H1 (cell line): Measurements from ENCODE around the gene SLC26A11. TPM values are rescaled to one million over a fixed set of nuclear protein-coding genes. Genes with fewer than 3 reads are reported as not detected.

ENCODE experiments used
- CTCF ChIA-PET: fragments of 300-600 bp; sonication (Branson Sonifier 250); formaldehyde crosslinking; loops from one replicate; lab custom pipeline; 2021; ENCODE audit not compliant: partially characterized antibody; lab: Charles Lee
- POLR2A ChIA-PET: fragments of 300-600 bp; sonication (Branson Sonifier 250); formaldehyde crosslinking; loops from one replicate; lab custom pipeline; 2021; ENCODE audit warnings: inconsistent platforms; ENCODE audit not compliant: partially characterized antibody; lab: Charles Lee
- DNase-seq, 2 experiments: peaks; one replicate each; pipeline versions ENCODE4 v3.0.0 to v3.0.0-alpha.2; 2010 to 2022; ENCODE audit warnings: low spot score in 2 of 2, low read depth in 1 of 2, mixed read lengths in 1 of 2
- FAIRE-seq: peaks from 2 replicates; lab custom pipeline; 2011; peaks lifted over from hg19 to GRCh38; lab: Jason Lieb, UNC
- H2AFZ ChIP-seq: 2 replicates; pipeline ENCODE4 v1.8.1; 2012; ENCODE audit warnings: low read length, inconsistent platforms
- H2AK5ac ChIP-seq: 2 replicates; pipeline ENCODE4 v1.6.1; 2013; ENCODE audit warnings: low read depth, low read length
- H2BK120ac ChIP-seq: replicated peaks from 2 replicates; pipeline ENCODE3; 2013; ENCODE audit warnings: low read depth, low read length, inconsistent platforms
- H2BK12ac ChIP-seq: 2 replicates; pipeline ENCODE4 v1.6.1; 2013; ENCODE audit warnings: low read depth, low read length
- H2BK15ac ChIP-seq: 2 replicates; pipeline ENCODE4 v1.6.1; 2013; ENCODE audit warnings: low read length
- H2BK20ac ChIP-seq: 2 replicates; pipeline ENCODE4 v1.6.1; 2013; ENCODE audit warnings: low read length
- H2BK5ac ChIP-seq: 2 replicates; pipeline ENCODE4 v1.6.1; 2013; ENCODE audit warnings: low read depth, low read length
- H3K14ac ChIP-seq: 2 replicates; pipeline ENCODE4 v1.6.1; 2013; ENCODE audit warnings: inconsistent platforms; ENCODE audit not compliant: insufficient read length
- H3K18ac ChIP-seq: 2 replicates; pipeline ENCODE4 v1.6.1; 2013; ENCODE audit warnings: low read length; ENCODE audit errors: extremely low read depth
- H3K23ac ChIP-seq: 2 replicates; pipeline ENCODE4 v1.6.1; 2013; ENCODE audit warnings: inconsistent platforms; ENCODE audit not compliant: insufficient read length
- H3K23me2 ChIP-seq: 2 replicates; pipeline ENCODE4 v1.6.1; 2013; ENCODE audit warnings: low read depth, low read length
- H3K27ac ChIP-seq: 2 replicates; pipeline ENCODE4 v1.6.1; 2011; ENCODE audit warnings: low read depth, low read length, inconsistent platforms
- H3K27me3 ChIP-seq, 4 experiments: replicated peaks in 1 of 4; 1 replicate in 1 of 4; 2 replicates in 3 of 4; pipeline versions ENCODE4 v1.6.1 to v1.8.1; 2011 to 2013; ENCODE audit warnings: low read length in 3 of 4, mild to moderate bottlenecking in 3 of 4, inconsistent platforms in 2 of 4, mixed read lengths in 2 of 4, moderate library complexity in 1 of 4; ENCODE audit not compliant: control insufficient read depth in 3 of 4, insufficient read depth in 3 of 4; ENCODE audit errors: extremely low read depth in 1 of 4
- H3K36me3 ChIP-seq, 4 experiments: 2 replicates each; pipeline versions ENCODE4 v1.6.1 to v1.8.1; 2011 to 2013; ENCODE audit warnings: mild to moderate bottlenecking in 4 of 4, low read length in 3 of 4, moderate library complexity in 2 of 4, control low read depth in 1 of 4, inconsistent platforms in 1 of 4; ENCODE audit not compliant: insufficient read depth in 4 of 4, control insufficient read depth in 2 of 4
- H3K4ac ChIP-seq: replicated peaks from 2 replicates; pipeline ENCODE3; 2013; ENCODE audit warnings: low read length, low read depth, mixed read lengths, inconsistent platforms; ENCODE audit not compliant: insufficient read length
- H3K4me1 ChIP-seq, 4 experiments: replicated peaks in 1 of 4; 1 replicate in 1 of 4; 2 replicates in 3 of 4; pipeline versions ENCODE4 v1.6.1 to v1.8.1; 2011 to 2013; ENCODE audit warnings: low read length in 3 of 4, inconsistent platforms in 2 of 4, mixed read lengths in 1 of 4; ENCODE audit not compliant: insufficient read depth in 4 of 4, control insufficient read depth in 3 of 4
- H3K4me2 ChIP-seq, 2 experiments: 2 replicates each; pipeline versions ENCODE4 v1.6.1 to v1.8.1; 2011 to 2013; ENCODE audit warnings: low read depth in 2 of 2, low read length in 2 of 2, control low read depth in 1 of 2, inconsistent platforms in 1 of 2, mild to moderate bottlenecking in 1 of 2; ENCODE audit not compliant: insufficient read depth in 1 of 2
- H3K4me3 ChIP-seq, 4 experiments: fragments of 200-600, 300-600 bp in 1 of 4; sonication (generic), shearing (Covaris generic), sonication (Bioruptor Twin) in 1 of 4; 2 replicates each; pipeline versions ENCODE4 v1.5.1 to v1.8.1; 2011 to 2016; ENCODE audit warnings: low read length in 4 of 4, low read depth in 3 of 4, control low read depth in 2 of 4, inconsistent platforms in 2 of 4, mild to moderate bottlenecking in 2 of 4, mixed read lengths in 1 of 4, moderate library complexity in 1 of 4; ENCODE audit not compliant: insufficient read depth in 2 of 4; ENCODE audit errors: extremely low read depth in 1 of 4
- H3K56ac ChIP-seq: replicated peaks from 2 replicates; pipeline ENCODE3; 2013; ENCODE audit warnings: low read depth, mild to moderate bottlenecking, mixed read lengths, low read length, inconsistent platforms; ENCODE audit not compliant: insufficient read length
- H3K79me1 ChIP-seq: 2 replicates; pipeline ENCODE4 v1.6.1; 2013; ENCODE audit warnings: low read depth, low read length, control low read depth
- H3K79me2 ChIP-seq, 2 experiments: 2 replicates each; pipeline versions ENCODE4 v1.6.1 to v1.8.1; 2012 to 2013; ENCODE audit warnings: low read length in 2 of 2, mild to moderate bottlenecking in 2 of 2, inconsistent platforms in 1 of 2; ENCODE audit not compliant: insufficient read depth in 2 of 2, control insufficient read depth in 1 of 2
- H3K9ac ChIP-seq, 4 experiments: replicated peaks in 1 of 4; 1 replicate in 1 of 4; 2 replicates in 3 of 4; pipeline versions ENCODE4 v1.6.1 to v1.8.1; 2011 to 2013; ENCODE audit warnings: low read depth in 3 of 4, low read length in 3 of 4, control low read depth in 2 of 4, mild to moderate bottlenecking in 2 of 4, moderate library complexity in 2 of 4, inconsistent platforms in 1 of 4; ENCODE audit errors: extremely low read depth in 1 of 4
- H3K9me3 ChIP-seq, 2 experiments: 2 replicates each; pipeline versions ENCODE4 v1.6.1 to v1.8.1; 2012 to 2013; ENCODE audit warnings: mild to moderate bottlenecking in 2 of 2, moderate library complexity in 2 of 2, control low read depth in 1 of 2, inconsistent platforms in 1 of 2, low read depth in 1 of 2, low read length in 1 of 2, mixed read lengths in 1 of 2; ENCODE audit not compliant: insufficient read depth in 2 of 2
- H4K20me1 ChIP-seq, 2 experiments: replicated peaks in 1 of 2; 2 replicates each; pipeline versions ENCODE3 to v1.8.1; 2011 to 2013; ENCODE audit warnings: inconsistent platforms in 2 of 2, low read length in 2 of 2, mild to moderate bottlenecking in 1 of 2; ENCODE audit not compliant: insufficient read depth in 2 of 2, control insufficient read depth in 1 of 2
- H4K5ac ChIP-seq: 2 replicates; pipeline ENCODE4 v1.6.1; 2013; ENCODE audit warnings: low read length, low read depth, mixed read lengths, inconsistent platforms; ENCODE audit not compliant: insufficient read length
- H4K8ac ChIP-seq: 2 replicates; pipeline ENCODE4 v1.8.0; 2013; ENCODE audit warnings: mild to moderate bottlenecking, moderate library complexity, low read length, inconsistent platforms; ENCODE audit not compliant: insufficient read depth; ENCODE audit errors: extremely low read depth
- H4K91ac ChIP-seq: replicated peaks from 2 replicates; pipeline ENCODE3; 2013; ENCODE audit warnings: low read length, mixed read lengths, inconsistent platforms; ENCODE audit not compliant: insufficient read length
- BRCA1 ChIP-seq: IDR thresholded peaks from 2 replicates; pipeline ENCODE4 v1.6.1; 2012; ENCODE audit warnings: low read depth, low read length, improper control_type of control experiment
- FOSL1 ChIP-seq: IDR thresholded peaks from 2 replicates; pipeline ENCODE4 v1.6.1; 2011; ENCODE audit warnings: mild to moderate bottlenecking, low read depth, low read length, moderate library complexity; ENCODE audit not compliant: insufficient read depth
- GABPA ChIP-seq: IDR thresholded peaks from 2 replicates; pipeline ENCODE4 v1.6.1; 2011; ENCODE audit warnings: mild to moderate bottlenecking, low read length, moderate library complexity, borderline replicate concordance; ENCODE audit not compliant: insufficient read depth
- HDAC2 ChIP-seq, 2 experiments: fragments of 300-600 bp in 1 of 2; sonication (generic) in 1 of 2; IDR thresholded peaks; 2 replicates each; pipeline ENCODE4 v1.6.1; 2011 to 2012; ENCODE audit warnings: low read depth in 2 of 2, low read length in 2 of 2, mild to moderate bottlenecking in 2 of 2, moderate library complexity in 2 of 2, borderline replicate concordance in 1 of 2, inconsistent platforms in 1 of 2
- RFX5 ChIP-seq: IDR thresholded peaks from 2 replicates; pipeline ENCODE4 v1.6.1; 2011; ENCODE audit warnings: low read depth, low read length, improper control_type of control experiment, borderline replicate concordance
- SIX5 ChIP-seq: IDR thresholded peaks from 2 replicates; pipeline ENCODE4 v1.6.1; 2011; ENCODE audit warnings: mild to moderate bottlenecking, low read depth, low read length
- YY1 ChIP-seq: IDR thresholded peaks from 2 replicates; pipeline ENCODE4 v1.6.1; 2011; ENCODE audit warnings: low read depth, mild to moderate bottlenecking, low read length
- WGBS, 2 experiments: shearing (Covaris generic) in 1 of 2; methylation state at CpG; one replicate each; pipeline versions ENCODE4 v1.1.6 to v1.1.7; 2013 to 2015; ENCODE audit warnings: low lambda C conversion rate in 2 of 2, mixed read lengths in 2 of 2, inconsistent platforms in 1 of 2, low coverage in 1 of 2, missing lambda C conversion rate in 1 of 2; ENCODE audit not compliant: insufficient replicate concordance in 2 of 2, insufficient coverage in 1 of 2, insufficient read length in 1 of 2; ENCODE audit errors: extremely low coverage in 1 of 2, missing lambda C conversion rate in 1 of 2; 5-methylcytosine and 5-hydroxymethylcytosine counted together
- polyA plus RNA-seq, 7 experiments: library from polyadenylated mRNA; depleted of rRNA in 3 of 7; stranded (reverse) in 5 of 7; unstranded in 2 of 7; fragments of >200 nt in 5 of 7; fragments of 200-250 nt in 2 of 7; gene quantifications; 1 replicate in 5 of 7; 2 replicates in 1 of 7; 4 replicates in 1 of 7; pipeline versions ENCODE4 v1.2.1 to v1.2.3, GENCODE V29; 2011 to 2013; ENCODE audit warnings: missing spikeins in 2 of 7, mixed read lengths in 2 of 7
- total RNA-seq: library from RNA; stranded (reverse); fragmentation: NEBNext Ultra II Directional; extraction: Animal tissue kit (Norgen Biotek cat#: 25700); gene quantifications from 2 replicates; pipeline ENCODE4 v1.2.1, GENCODE V29; 2021

SLC26A11 gene
- total and polyA plus RNA-seq, 2 of the 8 experiments (the other 6 are each of a cell fraction or from before 2014, with no cell fraction given): 15.5 to 25.9 TPM

- no peaks in the 10 kb centered on the region for H3K79me2 ChIP-seq
- no peak overlapping the region for H2AK5ac ChIP-seq
- no peaks in the 10 kb centered on the region for H3K23me2 ChIP-seq
- H3K36me3 ChIP-seq: peaks cover 0 to 6% (median 1%) of the 10 kb centered on the region in 4 experiments; a peak in 2 of 8 replicates
- H2BK20ac ChIP-seq: no peak overlapping the region
- no peak for DNase-seq
- no peaks in the 10 kb centered on the region for H3K27me3 ChIP-seq
- peaks cover 0 to 2% of the 10 kb centered on the region in 2 experiments for H4K20me1 ChIP-seq
- CTCF ChIA-PET: no interaction called here
- no peak overlapping the region for H3K18ac ChIP-seq
- no peak for TF ChIP-seq FOSL1
- no peak for TF ChIP-seq GABPA
- TF ChIP-seq RFX5: no peak
- no peak for TF ChIP-seq YY1
- TF ChIP-seq BRCA1: no peak
- no peak for TF ChIP-seq SIX5
- TF ChIP-seq HDAC2 (IDR thresholded peaks at IDR 0.05; ENCODE audit: borderline replicate concordance in 1 of 2, low read depth in 2 of 2, low read length in 2 of 2): no peak
- TF ChIP-seq, all 59 proteins: peak for 0
- Histone ChIP-seq H3K4me1 (no peaks in the 10 kb centered on the region), H4K5ac (no peak overlapping the region), H2AFZ (no peak overlapping the region), H3K56ac (no peak overlapping the region), H2BK15ac (no peak overlapping the region), H3K4me2 (no peak overlapping the region), H2BK5ac (no peak overlapping the region), H2BK12ac (no peak overlapping the region), H4K8ac (no peak overlapping the region), H3K14ac (no peak overlapping the region), H3K9ac (no peak overlapping the region), H3K79me1 (0 out of 2 replicates have a peak, but pooled peaks cover 2% of the 10 kb centered on the region), H3K9me3 (peaks cover 0 to 6% of the 10 kb centered on the region in 2 experiments; a peak in 1 of 4 replicates), H4K91ac (no peak overlapping the region), H3K23ac (no peak overlapping the region), H3K27ac (no peak overlapping the region), H3K4ac (no peak overlapping the region), H3K4me3 (no peak overlapping the region), H2BK120ac (no peak overlapping the region)
- 96% methylated on average over 1 of the region's 1 CpG; no CpG with 5 or more reads in 1 of the 2 experiments for WGBS, 2 experiments
- POLR2A ChIA-PET: interaction anchor here (1.3 kb wide), 1 partner anchor 22 kb away, joined by 3 read pairs; no protein-coding TSS in a partner anchor
- no peak for FAIRE-seq
Observed at GRCh38 chr17:80232438-80232837, 12.2 kb downstream of the SLC26A11 start.
